ENCODE data around the gene C1D.

DNA sequence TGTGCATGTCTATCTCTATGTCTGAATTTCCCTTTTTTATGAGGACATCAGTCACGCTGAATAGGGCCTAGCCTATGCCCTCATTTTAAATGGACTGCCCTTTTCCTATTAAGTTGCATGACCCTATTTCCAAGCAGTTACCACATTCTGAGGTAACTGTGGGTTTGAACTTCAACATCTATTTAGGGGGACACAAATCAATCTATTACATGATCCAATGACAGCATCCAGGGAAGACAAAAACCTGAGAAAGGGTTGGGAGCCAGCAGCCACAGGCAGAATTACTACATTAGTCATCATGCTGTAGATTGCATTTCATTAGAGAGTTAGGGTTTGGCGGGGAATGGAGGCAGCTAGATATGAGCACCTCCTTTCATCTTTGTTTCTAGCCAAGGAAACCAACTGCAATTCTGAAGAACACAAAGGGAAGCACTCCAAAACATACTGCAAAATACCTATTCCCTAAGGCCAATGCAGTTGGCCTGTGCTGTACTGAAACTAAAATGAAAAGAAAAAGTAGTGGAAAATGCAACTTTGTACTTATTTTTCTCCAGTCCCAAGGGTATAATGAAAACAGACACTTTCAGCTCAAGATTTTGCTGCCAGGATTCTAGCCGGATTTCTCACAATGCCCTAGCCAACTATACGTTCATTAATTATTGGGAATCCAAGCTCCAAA lies 40.4 kb upstream of the C1D start:
- TF ChIP-seq, protein P1, sequence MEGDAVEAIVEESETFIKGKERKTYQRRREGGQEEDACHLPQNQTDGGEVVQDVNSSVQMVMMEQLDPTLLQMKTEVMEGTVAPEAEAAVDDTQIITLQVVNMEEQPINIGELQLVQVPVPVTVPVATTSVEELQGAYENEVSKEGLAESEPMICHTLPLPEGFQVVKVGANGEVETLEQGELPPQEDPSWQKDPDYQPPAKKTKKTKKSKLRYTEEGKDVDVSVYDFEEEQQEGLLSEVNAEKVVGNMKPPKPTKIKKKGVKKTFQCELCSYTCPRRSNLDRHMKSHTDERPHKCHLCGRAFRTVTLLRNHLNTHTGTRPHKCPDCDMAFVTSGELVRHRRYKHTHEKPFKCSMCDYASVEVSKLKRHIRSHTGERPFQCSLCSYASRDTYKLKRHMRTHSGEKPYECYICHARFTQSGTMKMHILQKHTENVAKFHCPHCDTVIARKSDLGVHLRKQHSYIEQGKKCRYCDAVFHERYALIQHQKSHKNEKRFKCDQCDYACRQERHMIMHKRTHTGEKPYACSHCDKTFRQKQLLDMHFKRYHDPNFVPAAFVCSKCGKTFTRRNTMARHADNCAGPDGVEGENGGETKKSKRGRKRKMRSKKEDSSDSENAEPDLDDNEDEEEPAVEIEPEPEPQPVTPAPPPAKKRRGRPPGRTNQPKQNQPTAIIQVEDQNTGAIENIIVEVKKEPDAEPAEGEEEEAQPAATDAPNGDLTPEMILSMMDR (conservative IDR thresholded peaks at IDR 0.05; ENCODE audit: low read depth in 2 of 2), result no peak
- TF ChIP-seq EZH2phosphoT487 (IDR thresholded peaks at IDR 0.05; ENCODE audit: unreplicated experiment), result no peak

Data from GM23338 (cell line).